ENCODE results near the gene ZRANB1.

ZRANB1 gene

DNA sequence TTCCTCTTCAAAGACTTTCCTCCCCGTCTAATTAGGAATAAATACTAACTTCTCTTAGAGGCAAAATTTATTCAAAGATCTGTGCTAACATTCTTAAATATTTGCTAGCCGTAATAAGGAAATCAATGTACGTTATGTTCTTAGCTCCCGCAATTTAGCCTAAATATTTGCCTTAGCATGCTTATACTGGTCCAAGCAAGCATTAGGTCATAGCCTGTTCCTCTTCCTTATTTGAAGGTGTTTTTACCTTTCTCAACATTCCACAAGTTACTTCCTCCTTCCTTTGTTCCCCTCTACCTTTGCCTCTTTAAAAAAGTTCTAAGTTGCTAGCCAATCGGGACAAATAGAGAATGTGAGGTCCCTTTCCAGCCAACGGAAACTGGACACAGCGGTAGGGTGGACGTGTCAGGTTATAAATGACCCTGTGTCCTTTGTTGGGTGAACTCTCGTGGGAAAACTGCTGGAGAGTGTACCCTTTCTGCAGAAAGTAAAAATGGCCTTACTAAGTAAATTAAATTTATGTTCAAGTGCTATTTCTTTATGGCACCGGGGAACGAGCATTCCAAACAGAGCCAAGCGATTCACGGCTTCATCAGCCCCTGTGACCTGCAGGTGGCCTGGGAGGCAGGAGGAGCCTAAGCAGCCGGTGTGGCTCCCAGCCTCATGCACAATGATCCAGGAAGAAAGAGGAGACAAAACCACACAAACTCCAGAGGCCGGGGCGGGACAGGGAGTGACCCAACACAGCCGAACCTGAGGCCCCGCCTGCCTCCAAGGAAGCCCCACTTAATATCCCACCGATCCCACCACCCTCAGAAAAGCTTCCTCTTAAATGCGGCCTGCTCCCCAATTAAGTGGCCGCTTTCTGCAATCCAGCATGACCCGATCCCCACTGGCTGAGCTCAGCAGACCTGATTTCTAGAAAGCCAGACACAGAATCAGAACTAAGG lies 67.0 kb downstream of the ZRANB1 start:
- no peak for DNase-seq

- no peak for DNase-seq
Observed at GRCh38 chr10:125009661-125010161, 67.8 kb downstream of the ZRANB1 start.

- no peak for DNase-seq
Observed at GRCh38 chr10:125010362-125010761, 68.4 kb downstream of the ZRANB1 start.

DNA sequence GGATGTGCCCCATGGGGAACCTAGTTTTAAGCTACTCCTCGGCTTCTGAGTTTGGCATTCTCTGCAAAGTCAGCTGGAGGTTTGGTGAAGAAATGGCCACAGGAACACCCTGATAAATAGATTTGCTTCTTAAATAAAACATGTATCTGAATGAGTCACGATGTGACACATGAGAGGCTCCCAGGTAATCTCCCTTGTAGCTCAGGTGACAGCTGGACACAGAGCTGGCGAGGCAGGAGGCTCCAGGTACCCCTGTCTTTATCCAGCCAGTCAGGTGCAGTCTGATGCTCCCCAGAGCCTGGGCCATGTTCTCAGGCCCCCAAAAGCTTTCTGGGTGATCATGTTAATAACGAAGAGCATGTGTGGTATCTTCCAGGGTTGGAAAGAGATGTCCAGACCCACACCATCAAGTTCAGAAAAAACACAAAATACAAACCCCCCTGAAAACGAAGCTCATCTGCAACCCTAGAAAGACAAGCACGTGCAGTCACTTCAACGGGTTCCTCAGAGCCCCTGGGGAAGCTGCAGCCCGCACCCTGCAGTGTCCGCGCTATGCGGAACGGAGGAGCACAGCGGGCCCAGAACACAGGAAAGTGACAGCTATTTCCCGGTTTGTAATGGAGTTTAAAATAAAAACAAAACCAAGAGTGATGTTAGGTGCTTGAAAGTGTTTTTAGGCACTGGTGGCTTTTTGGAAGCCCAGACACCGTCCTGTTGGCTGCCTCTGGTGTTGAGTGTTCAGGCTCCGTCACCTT lies 69.4 kb downstream of the ZRANB1 start:
- DNase-seq, result no peak

- DNase-seq, result no peak
Observed at GRCh38 chr10:125011926-125012705, 70.2 kb downstream of the ZRANB1 start.

DNA sequence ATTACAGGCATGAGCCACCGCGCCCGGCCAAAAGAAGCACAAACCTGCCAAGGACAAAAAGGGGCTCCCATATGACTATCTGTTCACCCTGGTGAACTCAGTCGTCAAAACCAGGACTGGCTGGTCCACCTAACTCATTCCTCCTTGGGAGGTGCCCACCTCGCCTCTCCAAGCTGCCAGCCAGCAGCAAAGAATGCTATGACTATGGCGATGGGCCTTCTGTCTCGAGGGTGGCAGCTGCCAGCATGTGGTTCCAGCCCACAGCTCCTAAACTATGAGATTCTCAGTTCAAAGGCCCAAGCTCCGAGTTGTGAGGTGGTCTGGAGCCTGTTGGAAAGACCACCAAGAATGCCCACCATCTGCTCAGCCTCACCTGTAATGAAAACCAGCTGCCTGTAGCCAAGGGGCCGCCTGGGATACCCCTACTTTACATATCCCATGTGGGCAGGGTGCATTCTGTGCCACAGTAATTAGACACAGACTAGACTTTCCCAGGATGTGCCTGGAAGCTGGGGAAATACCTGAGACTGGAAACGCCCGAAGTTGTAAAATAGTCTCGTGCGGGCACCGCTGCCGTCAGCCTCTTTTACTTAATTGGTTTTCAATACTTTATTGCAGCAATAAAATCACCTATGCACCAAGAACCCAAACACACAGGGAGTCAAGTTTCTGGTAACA lies 71.1 kb downstream of the ZRANB1 start:
- DNase-seq, result no peak

DNA sequence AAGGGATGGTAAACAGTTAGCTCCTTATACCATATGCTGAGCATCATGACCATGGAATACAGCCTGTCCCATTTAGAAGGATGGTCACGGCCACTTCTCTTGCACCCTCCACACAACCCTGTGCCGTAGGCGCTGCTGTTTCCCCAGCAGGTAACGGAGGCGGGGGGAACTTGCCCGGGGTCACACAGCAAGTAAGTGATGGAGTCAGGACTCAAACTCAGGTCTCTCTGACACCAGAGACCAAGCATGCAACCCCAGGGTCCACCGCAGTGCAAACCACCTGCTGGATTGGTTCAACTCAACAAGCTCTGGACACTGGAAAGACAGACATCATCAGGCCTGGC lies 71.6 kb downstream of the ZRANB1 start:
- DNase-seq, result no peak

DNA sequence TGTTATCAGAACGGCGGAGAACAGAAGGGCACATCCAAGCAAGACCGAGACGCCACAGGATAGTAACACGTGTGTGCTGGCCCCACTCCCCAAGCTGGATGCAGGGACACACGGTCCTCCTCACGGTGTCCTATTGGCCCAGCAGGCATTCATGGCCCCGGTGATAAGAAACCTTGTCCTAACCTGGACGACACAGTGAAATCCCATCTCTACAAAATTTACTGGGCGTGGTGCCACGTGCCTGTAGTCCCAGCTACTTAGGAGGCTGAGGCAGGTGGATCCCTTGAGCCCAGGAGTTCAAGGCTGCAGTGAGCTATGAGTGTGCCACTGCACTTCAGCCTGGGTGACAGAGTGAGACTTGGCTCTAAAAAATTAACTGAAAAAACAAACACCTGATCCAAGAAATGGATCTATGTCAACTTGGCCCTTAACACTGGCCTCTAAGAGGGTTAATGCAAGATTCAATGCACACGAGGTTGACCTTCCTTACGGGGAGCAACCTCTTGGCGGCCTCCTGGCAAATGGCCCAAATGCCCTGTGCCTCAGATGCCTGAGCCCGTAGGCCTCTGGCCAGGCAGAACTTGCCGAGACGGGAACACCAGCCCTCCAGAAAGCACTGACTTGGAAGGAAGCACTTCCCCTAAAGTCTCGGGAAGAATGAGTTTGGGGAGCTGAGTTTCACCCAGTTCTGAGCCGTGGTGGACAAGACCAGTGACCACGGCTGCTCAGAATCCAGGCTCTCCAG lies 72.3 kb downstream of the ZRANB1 start:
- no peak for DNase-seq

DNA sequence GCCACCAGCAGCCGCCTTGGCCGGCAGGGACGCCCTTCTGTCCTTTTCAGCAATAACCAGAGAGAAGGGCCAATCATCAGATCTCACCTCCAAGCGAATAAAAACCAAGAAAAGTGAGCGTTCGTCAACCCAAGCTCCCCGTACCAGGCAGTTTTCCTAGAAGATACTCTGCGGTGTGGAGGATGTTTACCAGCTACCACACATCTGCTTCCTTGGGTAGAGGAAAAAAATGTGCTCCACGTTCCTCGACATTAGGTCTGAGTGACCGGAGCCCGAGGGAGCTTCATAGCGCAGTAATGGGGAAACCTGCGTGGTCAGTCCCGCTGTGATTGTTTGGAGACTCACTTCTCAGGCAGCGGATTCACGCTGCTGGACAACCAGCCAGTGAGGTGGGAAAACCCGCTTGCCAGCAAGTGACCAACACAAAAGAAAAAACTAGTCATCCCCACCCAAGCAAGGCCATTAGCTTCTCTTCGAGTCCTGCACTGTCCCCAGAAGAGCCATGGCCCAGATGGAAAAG lies 73.0 kb downstream of the ZRANB1 start:
- DNase-seq, result no peak

DNA sequence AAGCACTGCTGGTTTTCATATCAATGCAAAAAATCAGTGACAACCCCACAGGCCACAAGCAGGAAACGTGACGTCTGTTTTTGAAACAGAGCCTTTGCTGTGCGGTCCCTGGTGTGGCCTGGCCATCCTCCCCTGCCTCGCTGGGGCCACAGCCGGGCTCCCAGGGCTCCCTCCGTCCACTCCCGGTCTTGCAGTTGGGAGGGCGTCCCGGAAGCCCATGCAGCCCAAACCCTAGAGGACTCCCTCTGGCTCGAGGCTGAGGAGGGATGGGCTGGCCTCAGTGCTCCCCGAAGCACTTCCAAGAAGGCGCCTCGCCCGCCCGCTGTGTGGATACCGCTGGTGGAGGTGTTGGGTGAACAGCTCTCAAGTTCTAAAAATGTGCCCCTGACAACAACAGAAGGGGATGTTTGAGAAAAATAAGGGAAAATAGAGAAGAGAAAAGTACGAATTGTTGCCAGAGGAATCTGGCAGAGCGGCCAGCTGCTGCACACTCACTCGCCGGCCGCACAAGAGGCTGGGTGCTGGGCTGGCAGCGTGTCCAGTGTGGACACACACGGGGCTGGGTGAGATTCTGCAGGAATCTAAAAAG lies 73.5 kb downstream of the ZRANB1 start:
- no peak for DNase-seq

DNA sequence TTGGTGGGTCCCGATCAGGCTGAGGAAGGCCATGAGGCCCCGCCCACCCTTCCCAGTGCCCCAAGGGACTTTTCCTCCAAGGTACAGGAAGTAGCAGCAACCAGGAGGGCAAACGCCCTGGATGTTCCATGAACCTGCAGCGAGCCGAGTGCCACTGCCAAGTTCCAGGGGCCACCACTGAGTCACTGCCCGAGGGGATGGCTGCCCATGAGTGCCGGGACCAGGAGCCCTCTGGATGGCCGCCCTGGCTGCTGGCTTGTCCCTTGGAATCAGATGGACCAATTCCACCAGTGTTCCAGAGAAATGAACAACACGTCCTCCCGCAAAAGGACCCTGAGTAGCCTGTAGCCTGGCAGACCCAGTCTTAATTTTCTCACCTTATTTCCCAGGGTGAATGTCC lies 74.2 kb downstream of the ZRANB1 start:
- DNase-seq, result no peak

DNA sequence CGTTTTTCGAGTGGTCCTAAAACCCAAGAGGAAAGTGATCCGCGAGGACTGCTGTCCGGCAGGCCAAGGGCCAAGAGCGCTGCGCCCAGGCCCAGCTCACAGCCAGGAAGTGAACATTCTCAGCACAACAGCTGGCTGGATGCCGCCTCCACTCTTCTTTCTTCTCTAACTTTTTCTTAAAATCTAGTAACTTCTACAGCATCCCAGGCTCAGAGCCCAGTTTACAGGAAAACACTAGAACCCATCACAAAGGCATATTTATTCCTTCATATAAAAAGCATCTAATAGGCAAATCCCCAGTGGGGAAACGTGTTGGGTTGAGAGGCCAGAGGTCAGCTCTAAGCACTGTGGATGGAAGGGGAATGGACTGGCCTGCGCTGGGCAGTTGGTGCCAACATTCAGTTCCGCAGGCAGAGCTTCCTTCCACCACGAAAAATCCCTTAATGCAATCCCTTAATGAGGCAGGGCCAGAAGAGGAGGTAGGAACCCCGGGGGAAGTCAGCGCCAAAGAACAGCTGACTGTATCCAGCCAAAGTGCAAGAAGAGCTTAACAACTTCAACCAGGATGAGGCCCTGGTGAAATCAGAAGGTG lies 74.8 kb downstream of the ZRANB1 start:
- no peak for DNase-seq

DNA sequence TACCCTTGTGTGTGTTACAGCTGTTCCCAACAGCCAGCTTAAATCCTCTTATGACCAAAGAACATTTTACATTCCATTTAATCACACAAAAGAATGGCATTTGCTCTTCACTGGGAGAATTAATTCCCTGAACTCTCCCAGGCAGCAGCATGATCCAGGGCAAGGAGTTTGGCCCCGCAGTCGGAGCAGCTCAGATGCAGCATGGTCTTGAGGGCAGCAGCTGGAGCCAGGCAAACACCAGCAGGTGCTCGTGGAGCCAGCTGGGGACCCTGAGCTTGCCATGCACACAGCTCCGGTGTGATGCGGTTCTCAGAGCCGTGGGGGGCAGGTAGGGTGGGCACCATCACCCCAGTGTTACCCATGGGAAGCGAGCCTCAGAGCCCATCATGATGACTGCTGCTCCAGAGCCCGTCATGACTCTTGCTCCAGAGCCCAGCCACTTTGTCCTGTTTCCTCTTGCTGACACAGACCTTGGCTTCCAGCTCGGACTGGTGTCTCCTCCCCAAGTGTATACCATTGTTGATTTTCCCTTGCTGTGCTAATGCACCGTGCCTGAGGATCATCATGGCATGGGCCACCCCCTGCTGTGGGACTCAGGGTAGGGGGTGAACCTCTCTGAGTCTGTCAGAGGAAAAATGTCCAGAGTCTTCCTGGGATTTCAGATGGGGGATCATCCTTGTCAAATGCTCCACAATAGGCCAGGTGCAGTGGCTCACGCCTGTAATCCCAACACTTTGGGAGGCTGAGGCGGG lies 75.8 kb downstream of the ZRANB1 start:
- DNase-seq, result peak; percentile 0

GRCh38 chr10:125018576-125019143 lies 76.7 kb downstream of the ZRANB1 start:
- no peak for DNase-seq

DNA sequence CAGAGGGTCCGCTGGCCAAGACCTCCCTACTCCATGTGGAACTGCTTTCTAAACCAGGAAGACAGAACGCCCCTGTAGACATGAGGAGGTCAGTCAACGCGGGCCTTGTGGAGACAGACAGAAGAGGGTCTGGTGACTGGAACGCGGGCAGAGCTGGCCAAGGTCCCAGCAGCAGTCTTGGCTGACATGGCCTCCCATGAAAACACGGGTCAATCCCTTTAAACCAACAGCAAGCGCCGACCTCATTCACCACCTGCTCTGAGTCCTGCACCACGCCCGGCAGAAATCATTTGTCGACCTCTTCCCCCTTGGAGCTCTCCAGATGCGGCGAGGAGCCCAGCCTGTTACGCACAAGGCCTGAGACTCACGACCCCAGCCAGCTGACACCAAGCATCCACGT lies 78.5 kb downstream of the ZRANB1 start:
- DNase-seq, result no peak

DNA sequence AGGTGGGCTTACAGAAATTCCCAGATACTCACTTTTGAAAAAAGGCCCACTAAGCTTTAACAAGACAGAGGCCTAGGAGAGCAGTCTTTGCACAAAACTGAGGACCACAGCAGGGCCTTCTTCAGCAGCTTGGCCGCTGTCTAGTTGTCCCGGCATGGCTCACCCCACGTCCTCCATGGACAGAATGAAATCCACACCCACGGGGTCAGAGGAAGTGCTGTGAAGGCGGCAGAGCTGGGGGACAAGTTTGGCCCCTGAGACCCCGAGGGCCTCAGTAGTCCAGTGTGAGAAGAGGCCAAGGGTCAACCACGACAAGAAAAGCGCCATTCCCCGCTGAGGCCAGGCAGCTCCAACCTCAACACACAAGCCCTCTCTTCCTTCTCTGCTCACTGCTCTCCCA lies 78.9 kb downstream of the ZRANB1 start:
- no peak for DNase-seq

- DNase-seq, result no peak
Observed at GRCh38 chr10:125021686-125022344, 79.9 kb downstream of the ZRANB1 start.

DNA sequence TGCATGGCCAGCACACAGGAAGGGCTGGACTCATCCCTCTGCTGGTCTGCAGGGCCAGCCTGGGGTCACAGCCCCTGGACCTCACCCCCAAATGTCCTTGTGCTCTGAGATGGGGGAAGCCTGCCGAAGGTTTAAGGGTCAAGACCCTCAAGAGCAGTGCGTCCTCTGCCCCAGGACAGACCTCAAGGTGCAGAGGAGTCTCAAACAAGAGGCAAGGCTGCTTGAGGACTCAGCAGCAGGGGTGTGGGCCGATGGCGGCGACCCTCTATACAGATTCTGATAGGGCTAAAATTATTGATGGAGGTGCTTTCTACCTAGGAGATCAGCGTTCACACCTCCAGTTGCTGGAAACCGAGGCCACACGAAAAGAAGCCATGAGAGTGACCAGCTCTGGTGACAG lies 80.7 kb downstream of the ZRANB1 start:
- no peak for DNase-seq

DNA sequence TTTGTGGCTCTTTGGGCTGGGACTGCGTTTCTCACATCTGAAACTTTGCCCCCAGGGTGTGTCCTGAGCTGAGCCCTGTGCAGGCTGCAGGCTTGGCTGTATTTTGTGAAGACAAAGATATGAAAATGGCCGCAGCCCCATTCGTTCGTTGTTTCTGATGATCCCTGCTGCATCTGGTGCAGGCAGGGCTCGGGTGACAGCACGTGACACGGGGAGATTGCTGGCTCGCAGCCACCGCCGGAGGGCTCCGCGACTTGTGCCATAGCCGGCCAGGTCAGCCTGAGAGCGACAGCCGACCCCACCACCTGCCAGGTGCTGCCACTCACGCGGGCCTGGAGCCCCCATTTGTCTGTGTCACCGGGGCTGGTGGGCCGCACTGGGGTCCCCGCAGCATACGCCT lies 81.3 kb downstream of the ZRANB1 start:
- DNase-seq, result no peak
